ENCODE data around the gene PARD3B. TPM values are rescaled to one million over a fixed set of nuclear protein-coding genes. Genes with fewer than 3 reads are reported as not detected.

Gene PARD3B
- total and polyA plus RNA-seq, 2 experiments from 2014 or later, result 3.5 to 4.4 TPM

DNA sequence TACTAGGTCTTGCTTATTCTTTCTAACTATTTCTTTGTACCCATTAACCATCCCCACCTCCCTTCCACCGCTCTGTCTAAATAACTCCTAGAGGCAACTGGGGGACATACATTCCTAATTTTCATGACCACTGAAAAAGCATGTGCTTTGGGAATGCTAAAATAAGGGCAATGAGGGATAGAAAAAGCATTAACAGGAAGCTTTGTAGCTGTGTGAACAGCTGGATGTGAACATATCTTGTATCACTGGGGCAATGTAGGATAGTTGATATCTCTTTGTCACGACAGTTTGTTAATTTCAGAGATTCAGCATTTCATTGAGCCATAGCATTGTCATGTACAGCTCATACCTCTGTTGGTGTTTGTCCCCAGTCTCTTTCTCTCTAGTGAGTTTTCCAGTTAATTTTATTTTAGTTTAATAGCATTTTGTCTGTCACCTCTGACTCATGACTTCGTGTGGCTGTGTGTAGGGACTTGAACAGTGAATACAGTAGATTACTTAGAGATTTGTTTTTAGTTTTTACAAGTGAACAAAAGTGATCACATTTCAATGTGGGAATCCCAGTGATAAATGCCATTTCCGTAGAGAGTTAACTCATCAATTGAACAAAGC is 906.7 kb downstream of the PARD3B start (continued):
- TF ChIP-seq, protein P1, sequence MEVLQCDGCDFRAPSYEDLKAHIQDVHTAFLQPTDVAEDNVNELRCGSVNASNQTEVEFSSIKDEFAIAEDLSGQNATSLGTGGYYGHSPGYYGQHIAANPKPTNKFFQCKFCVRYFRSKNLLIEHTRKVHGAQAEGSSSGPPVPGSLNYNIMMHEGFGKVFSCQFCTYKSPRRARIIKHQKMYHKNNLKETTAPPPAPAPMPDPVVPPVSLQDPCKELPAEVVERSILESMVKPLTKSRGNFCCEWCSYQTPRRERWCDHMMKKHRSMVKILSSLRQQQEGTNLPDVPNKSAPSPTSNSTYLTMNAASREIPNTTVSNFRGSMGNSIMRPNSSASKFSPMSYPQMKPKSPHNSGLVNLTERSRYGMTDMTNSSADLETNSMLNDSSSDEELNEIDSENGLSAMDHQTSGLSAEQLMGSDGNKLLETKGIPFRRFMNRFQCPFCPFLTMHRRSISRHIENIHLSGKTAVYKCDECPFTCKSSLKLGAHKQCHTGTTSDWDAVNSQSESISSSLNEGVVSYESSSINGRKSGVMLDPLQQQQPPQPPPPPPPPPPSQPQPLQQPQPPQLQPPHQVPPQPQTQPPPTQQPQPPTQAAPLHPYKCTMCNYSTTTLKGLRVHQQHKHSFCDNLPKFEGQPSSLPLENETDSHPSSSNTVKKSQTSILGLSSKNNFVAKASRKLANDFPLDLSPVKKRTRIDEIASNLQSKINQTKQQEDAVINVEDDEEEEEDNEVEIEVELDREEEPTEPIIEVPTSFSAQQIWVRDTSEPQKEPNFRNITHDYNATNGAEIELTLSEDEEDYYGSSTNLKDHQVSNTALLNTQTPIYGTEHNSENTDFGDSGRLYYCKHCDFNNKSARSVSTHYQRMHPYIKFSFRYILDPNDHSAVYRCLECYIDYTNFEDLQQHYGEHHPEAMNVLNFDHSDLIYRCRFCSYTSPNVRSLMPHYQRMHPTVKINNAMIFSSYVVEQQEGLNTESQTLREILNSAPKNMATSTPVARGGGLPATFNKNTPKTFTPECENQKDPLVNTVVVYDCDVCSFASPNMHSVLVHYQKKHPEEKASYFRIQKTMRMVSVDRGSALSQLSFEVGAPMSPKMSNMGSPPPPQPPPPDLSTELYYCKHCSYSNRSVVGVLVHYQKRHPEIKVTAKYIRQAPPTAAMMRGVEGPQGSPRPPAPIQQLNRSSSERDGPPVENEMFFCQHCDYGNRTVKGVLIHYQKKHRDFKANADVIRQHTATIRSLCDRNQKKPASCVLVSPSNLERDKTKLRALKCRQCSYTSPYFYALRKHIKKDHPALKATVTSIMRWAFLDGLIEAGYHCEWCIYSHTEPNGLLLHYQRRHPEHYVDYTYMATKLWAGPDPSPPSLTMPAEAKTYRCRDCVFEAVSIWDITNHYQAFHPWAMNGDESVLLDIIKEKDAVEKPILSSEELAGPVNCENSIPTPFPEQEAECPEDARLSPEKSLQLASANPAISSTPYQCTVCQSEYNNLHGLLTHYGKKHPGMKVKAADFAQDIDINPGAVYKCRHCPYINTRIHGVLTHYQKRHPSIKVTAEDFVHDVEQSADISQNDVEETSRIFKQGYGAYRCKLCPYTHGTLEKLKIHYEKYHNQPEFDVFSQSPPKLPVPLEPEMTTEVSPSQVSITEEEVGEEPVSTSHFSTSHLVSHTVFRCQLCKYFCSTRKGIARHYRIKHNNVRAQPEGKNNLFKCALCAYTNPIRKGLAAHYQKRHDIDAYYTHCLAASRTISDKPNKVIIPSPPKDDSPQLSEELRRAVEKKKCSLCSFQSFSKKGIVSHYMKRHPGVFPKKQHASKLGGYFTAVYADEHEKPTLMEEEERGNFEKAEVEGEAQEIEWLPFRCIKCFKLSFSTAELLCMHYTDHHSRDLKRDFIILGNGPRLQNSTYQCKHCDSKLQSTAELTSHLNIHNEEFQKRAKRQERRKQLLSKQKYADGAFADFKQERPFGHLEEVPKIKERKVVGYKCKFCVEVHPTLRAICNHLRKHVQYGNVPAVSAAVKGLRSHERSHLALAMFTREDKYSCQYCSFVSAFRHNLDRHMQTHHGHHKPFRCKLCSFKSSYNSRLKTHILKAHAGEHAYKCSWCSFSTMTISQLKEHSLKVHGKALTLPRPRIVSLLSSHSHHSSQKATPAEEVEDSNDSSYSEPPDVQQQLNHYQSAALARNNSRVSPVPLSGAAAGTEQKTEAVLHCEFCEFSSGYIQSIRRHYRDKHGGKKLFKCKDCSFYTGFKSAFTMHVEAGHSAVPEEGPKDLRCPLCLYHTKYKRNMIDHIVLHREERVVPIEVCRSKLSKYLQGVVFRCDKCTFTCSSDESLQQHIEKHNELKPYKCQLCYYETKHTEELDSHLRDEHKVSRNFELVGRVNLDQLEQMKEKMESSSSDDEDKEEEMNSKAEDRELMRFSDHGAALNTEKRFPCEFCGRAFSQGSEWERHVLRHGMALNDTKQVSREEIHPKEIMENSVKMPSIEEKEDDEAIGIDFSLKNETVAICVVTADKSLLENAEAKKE (CRISPR knock-in tag; IDR thresholded peaks at IDR 0.05), result no peak
- TF ChIP-seq ZNF114 (CRISPR knock-in tag; IDR thresholded peaks at IDR 0.05) (no peak), EZH2 (IDR thresholded peaks at IDR 0.05; ENCODE audit: low read depth, unreplicated experiment) (no peak), JUNB (IDR thresholded peaks at IDR 0.05; ENCODE audit: unreplicated experiment) (no peak), CREB1 (CRISPR knock-in tag; IDR thresholded peaks at IDR 0.05; ENCODE audit: low read depth) (no peak), EZH2phosphoT487 (IDR thresholded peaks at IDR 0.05; ENCODE audit: unreplicated experiment) (no peak)
- TF ChIP-seq, protein P2, sequence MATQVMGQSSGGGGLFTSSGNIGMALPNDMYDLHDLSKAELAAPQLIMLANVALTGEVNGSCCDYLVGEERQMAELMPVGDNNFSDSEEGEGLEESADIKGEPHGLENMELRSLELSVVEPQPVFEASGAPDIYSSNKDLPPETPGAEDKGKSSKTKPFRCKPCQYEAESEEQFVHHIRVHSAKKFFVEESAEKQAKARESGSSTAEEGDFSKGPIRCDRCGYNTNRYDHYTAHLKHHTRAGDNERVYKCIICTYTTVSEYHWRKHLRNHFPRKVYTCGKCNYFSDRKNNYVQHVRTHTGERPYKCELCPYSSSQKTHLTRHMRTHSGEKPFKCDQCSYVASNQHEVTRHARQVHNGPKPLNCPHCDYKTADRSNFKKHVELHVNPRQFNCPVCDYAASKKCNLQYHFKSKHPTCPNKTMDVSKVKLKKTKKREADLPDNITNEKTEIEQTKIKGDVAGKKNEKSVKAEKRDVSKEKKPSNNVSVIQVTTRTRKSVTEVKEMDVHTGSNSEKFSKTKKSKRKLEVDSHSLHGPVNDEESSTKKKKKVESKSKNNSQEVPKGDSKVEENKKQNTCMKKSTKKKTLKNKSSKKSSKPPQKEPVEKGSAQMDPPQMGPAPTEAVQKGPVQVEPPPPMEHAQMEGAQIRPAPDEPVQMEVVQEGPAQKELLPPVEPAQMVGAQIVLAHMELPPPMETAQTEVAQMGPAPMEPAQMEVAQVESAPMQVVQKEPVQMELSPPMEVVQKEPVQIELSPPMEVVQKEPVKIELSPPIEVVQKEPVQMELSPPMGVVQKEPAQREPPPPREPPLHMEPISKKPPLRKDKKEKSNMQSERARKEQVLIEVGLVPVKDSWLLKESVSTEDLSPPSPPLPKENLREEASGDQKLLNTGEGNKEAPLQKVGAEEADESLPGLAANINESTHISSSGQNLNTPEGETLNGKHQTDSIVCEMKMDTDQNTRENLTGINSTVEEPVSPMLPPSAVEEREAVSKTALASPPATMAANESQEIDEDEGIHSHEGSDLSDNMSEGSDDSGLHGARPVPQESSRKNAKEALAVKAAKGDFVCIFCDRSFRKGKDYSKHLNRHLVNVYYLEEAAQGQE (IDR thresholded peaks at IDR 0.05; ENCODE audit: unreplicated experiment), result no peak
- TF ChIP-seq, protein P3, sequence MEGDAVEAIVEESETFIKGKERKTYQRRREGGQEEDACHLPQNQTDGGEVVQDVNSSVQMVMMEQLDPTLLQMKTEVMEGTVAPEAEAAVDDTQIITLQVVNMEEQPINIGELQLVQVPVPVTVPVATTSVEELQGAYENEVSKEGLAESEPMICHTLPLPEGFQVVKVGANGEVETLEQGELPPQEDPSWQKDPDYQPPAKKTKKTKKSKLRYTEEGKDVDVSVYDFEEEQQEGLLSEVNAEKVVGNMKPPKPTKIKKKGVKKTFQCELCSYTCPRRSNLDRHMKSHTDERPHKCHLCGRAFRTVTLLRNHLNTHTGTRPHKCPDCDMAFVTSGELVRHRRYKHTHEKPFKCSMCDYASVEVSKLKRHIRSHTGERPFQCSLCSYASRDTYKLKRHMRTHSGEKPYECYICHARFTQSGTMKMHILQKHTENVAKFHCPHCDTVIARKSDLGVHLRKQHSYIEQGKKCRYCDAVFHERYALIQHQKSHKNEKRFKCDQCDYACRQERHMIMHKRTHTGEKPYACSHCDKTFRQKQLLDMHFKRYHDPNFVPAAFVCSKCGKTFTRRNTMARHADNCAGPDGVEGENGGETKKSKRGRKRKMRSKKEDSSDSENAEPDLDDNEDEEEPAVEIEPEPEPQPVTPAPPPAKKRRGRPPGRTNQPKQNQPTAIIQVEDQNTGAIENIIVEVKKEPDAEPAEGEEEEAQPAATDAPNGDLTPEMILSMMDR (conservative IDR thresholded peaks at IDR 0.05; ENCODE audit: low read depth in 2 of 2), result no peak
